Endothelial cell of umbilical vein (primary cell): ENCODE data around the gene PDK2. TPM values are rescaled to one million over a fixed set of nuclear protein-coding genes. Genes with fewer than 3 reads are reported as not detected.

Source experiments
- BruUV-seq: library from RNA; stranded (reverse); fragments of 400-500 nt; replicated peaks from 2 replicates; lab custom pipeline; 2021; lab: Mats Ljungman, UMichigan
- CTCF ChIA-PET: fragments of 300-600, 350-600 bp; sonication (Branson Sonifier 250); formaldehyde crosslinking; loops from one replicate; lab custom pipeline; 2021; ENCODE audit warnings: antibody characterized with exemption, inconsistent platforms; lab: Charles Lee
- POLR2A ChIA-PET: fragments of 300-600, 350-600 bp; sonication (Branson Sonifier 250); formaldehyde crosslinking; loops from one replicate; lab custom pipeline; 2021; ENCODE audit warnings: antibody characterized with exemption, inconsistent platforms; lab: Charles Lee
- DNase-seq: peaks from one replicate; pipeline ENCODE4 v3.0.0-alpha.2; 2011; ENCODE audit warnings: low read depth, low spot score
- FAIRE-seq: peaks from 2 replicates; lab custom pipeline; 2011; peaks lifted over from hg19 to GRCh38; lab: Jason Lieb, UNC
- H2AFZ ChIP-seq: 2 replicates; pipeline ENCODE4 v1.6.0; 2012; ENCODE audit warnings: low read depth, low read length, control low read depth, inconsistent platforms
- H3K27ac ChIP-seq: 2 replicates; pipeline ENCODE4 v1.5.1; 2011; ENCODE audit warnings: low read depth, mild to moderate bottlenecking, control low read depth, low read length, moderate library complexity; ENCODE audit not compliant: insufficient read depth
- H3K27me3 ChIP-seq, 2 experiments: 2 replicates each; pipeline versions ENCODE4 v1.6.0 to v1.6.1; 2011; ENCODE audit warnings: low read length in 2 of 2, mixed read lengths in 1 of 2; ENCODE audit not compliant: control insufficient read depth in 2 of 2, insufficient read depth in 2 of 2
- H3K36me3 ChIP-seq, 2 experiments: 2 replicates in 1 of 2; 3 replicates in 1 of 2; pipeline ENCODE4 v1.5.1; 2011; ENCODE audit warnings: low read length in 2 of 2, mild to moderate bottlenecking in 1 of 2, moderate library complexity in 1 of 2; ENCODE audit not compliant: control insufficient read depth in 2 of 2, insufficient read depth in 2 of 2; ENCODE audit errors: extremely low read depth in 1 of 2
- H3K4me1 ChIP-seq: 3 replicates; pipeline ENCODE4 v1.5.1; 2011; ENCODE audit warnings: mild to moderate bottlenecking, low read length; ENCODE audit not compliant: control insufficient read depth, insufficient read depth; ENCODE audit errors: extremely low read depth
- H3K4me2 ChIP-seq: 2 replicates; pipeline ENCODE4 v1.6.1; 2011; ENCODE audit warnings: low read length, control low read depth, mixed read lengths; ENCODE audit not compliant: insufficient read depth
- H3K4me3 ChIP-seq, 3 experiments: fragments of 200-600 bp in 1 of 3; sonication (generic), shearing (Covaris generic) in 1 of 3; replicated peaks in 1 of 3; 2 replicates each; pipeline ENCODE4 v1.5.1; 2011 to 2016; ENCODE audit warnings: control low read depth in 3 of 3, low read length in 3 of 3, mild to moderate bottlenecking in 2 of 3, inconsistent platforms in 1 of 3, low read depth in 1 of 3, moderate library complexity in 1 of 3; ENCODE audit not compliant: insufficient read depth in 1 of 3
- H3K79me2 ChIP-seq: 2 replicates; pipeline ENCODE4 v1.6.0; 2012; ENCODE audit warnings: low read length, inconsistent platforms; ENCODE audit not compliant: control insufficient read depth, insufficient read depth
- H3K9ac ChIP-seq: replicated peaks from 2 replicates; pipeline ENCODE3; 2011; ENCODE audit warnings: low read length, control low read depth; ENCODE audit not compliant: insufficient read depth; ENCODE audit errors: extremely low read depth
- H3K9me1 ChIP-seq: replicated peaks from 3 replicates; pipeline ENCODE4 v1.6.0; 2011; ENCODE audit warnings: mild to moderate bottlenecking, low read length; ENCODE audit not compliant: control insufficient read depth, insufficient read depth; ENCODE audit errors: extremely low read depth
- H3K9me3 ChIP-seq: replicated peaks from 2 replicates; pipeline ENCODE4 v1.5.1; 2012; ENCODE audit warnings: low read length, inconsistent platforms; ENCODE audit not compliant: control insufficient read depth, insufficient read depth
- H4K20me1 ChIP-seq: replicated peaks from 2 replicates; pipeline ENCODE3; 2011; ENCODE audit warnings: mild to moderate bottlenecking, low read length; ENCODE audit not compliant: control insufficient read depth, insufficient read depth; ENCODE audit errors: extremely low read depth
- CTCF ChIP-seq, 2 donors: IDR thresholded peaks; 1 replicate in 1 of 2; 2 replicates in 1 of 2; pipeline ENCODE4 v1.5.1; 2011; ENCODE audit warnings: low read length in 2 of 2, mild to moderate bottlenecking in 2 of 2, moderate library complexity in 2 of 2, control low read depth in 1 of 2, inconsistent platforms in 1 of 2, low read depth in 1 of 2; ENCODE audit not compliant: insufficient read depth in 1 of 2; ENCODE audit errors: extremely low read depth in 1 of 2
- EZH2 ChIP-seq: IDR thresholded peaks from 2 replicates; pipeline ENCODE4 v1.6.1; 2012; ENCODE audit warnings: borderline replicate concordance, low read depth, mild to moderate bottlenecking, moderate library complexity, low read length, inconsistent platforms; ENCODE audit not compliant: severe bottlenecking
- FOS ChIP-seq: IDR thresholded peaks from 2 replicates; pipeline ENCODE4 v1.6.1; 2011; ENCODE audit warnings: mild to moderate bottlenecking, low read length, moderate library complexity, borderline replicate concordance; ENCODE audit not compliant: insufficient read depth
- GATA2 ChIP-seq: IDR thresholded peaks from 2 replicates; pipeline ENCODE4 v1.7.0; 2011; ENCODE audit warnings: low read depth, mild to moderate bottlenecking, moderate library complexity, mixed read lengths, low read length; ENCODE audit not compliant: insufficient read length, insufficient read depth
- MAX ChIP-seq: IDR thresholded peaks from 2 replicates; pipeline ENCODE4 v1.6.1; 2011; ENCODE audit not compliant: insufficient read depth, insufficient read length
- MYC ChIP-seq: IDR thresholded peaks from one replicate; pipeline ENCODE4 v1.6.1; 2011; ENCODE audit warnings: mild to moderate bottlenecking, low read depth, low read length
- POLR2A ChIP-seq: IDR thresholded peaks from 2 replicates; pipeline ENCODE4 v1.6.1; 2012; ENCODE audit warnings: low read depth, mild to moderate bottlenecking, control low read depth, low read length
- POLR2AphosphoS5 ChIP-seq: IDR thresholded peaks from 2 replicates; pipeline ENCODE4 v1.6.1; 2012; ENCODE audit warnings: low read depth, mild to moderate bottlenecking, control low read depth, low read length, moderate library complexity; ENCODE audit not compliant: insufficient read depth
- dilution Hi-C: fragments of 300-500 bp; cut with MboI; formaldehyde crosslinking; loops from one replicate; pipeline ENCODE4 v1.15.0; 2019; ENCODE audit warnings: low sequenced_read_pairs; ENCODE audit not compliant: extremely low pct_ligation_motif_present
- intact Hi-C: fragments of 100-400 bp; cut with micrococcal nuclease; formaldehyde crosslinking; loops from one replicate; pipeline ENCODE4 v1.10.0; 2022
- polyA plus RNA-seq, 4 experiments: library from polyadenylated mRNA; depleted of rRNA in 3 of 4; stranded (reverse) in 3 of 4; unstranded in 1 of 4; fragments of >200 nt; gene quantifications; 2 replicates each; pipeline versions ENCODE4 v1.2.1 to v1.2.3, GENCODE V29; 2011 to 2012; ENCODE audit warnings: missing spikeins in 1 of 4
- total RNA-seq: library from RNA; stranded (reverse); gene quantifications from 2 replicates; pipeline ENCODE4 v1.2.3, GENCODE V29; 2021

The PDK2 gene
- total and polyA plus RNA-seq, 2 donors (not counting 3 experiments of a cell fraction or from before 2014, with no cell fraction given), result 21.3 to 114 TPM

GRCh38 chr17:50090071-50090470 lies 5.1 kb upstream of the PDK2 start:
- CTCF ChIA-PET, result interaction anchor here (5.4 kb wide), 1 partner anchor 63 kb away, joined by 101 read pairs; no protein-coding TSS in a partner anchor
- Histone ChIP-seq H3K9me1 (no peaks in the 10 kb centered on the region), H3K4me3 (no peak overlapping the region), H3K79me2 (no peaks in the 10 kb centered on the region), H3K4me1 (peaks cover 7% of the 10 kb centered on the region), H3K27me3 (no peaks in the 10 kb centered on the region), H3K9me3 (no peaks in the 10 kb centered on the region), H3K27ac (no peak overlapping the region), H3K36me3 (peaks cover 0 to 16% of the 10 kb centered on the region in 2 experiments), H2AFZ (no peak overlapping the region), H3K4me2 (no peak overlapping the region), H3K9ac (no peak overlapping the region), H4K20me1 (no peaks in the 10 kb centered on the region)
- TSS peak; percentile 66 for BruUV-seq
- intact Hi-C loops, result no loop called here
- FAIRE-seq (no peak), DNase-seq (no peak)
- dilution Hi-C loops, result no loop called here
- TF ChIP-seq EZH2 (no peak), MYC (no peak), FOS (no peak)
- POLR2A ChIA-PET, result no interaction called here

GRCh38 chr17:50090971-50091917 lies 3.9 kb upstream of the PDK2 start:
- Histone ChIP-seq H3K79me2 (no peaks in the 10 kb centered on the region), H3K36me3 (peaks cover 0 to 16% of the 10 kb centered on the region in 2 experiments), H3K27me3 (no peaks in the 10 kb centered on the region), H3K4me3 (no peak overlapping the region), H3K27ac (no peak overlapping the region), H3K9ac (no peak overlapping the region), H3K9me3 (no peaks in the 10 kb centered on the region), H2AFZ (no peak overlapping the region), H3K4me2 (no peak overlapping the region), H3K4me1 (peaks cover 10% of the 10 kb centered on the region), H4K20me1 (no peaks in the 10 kb centered on the region), H3K9me1 (no peaks in the 10 kb centered on the region)
- TF ChIP-seq EZH2 (no peak), GATA2 (no peak), POLR2AphosphoS5 (peak; percentile 32), CTCF (IDR thresholded peaks at IDR 0.05; ENCODE audit: extremely low read depth in 1 of 2, insufficient read depth in 1 of 2, low read depth in 1 of 2, low read length in 2 of 2) (no peak), MAX (no peak), POLR2A (no peak)
- intact Hi-C loops (no loop called here), dilution Hi-C loops (no loop called here)
- no peak for DNase-seq
- BruUV-seq, result no TSS peak
- no peak for FAIRE-seq
- POLR2A ChIA-PET, result no interaction called here
- CTCF ChIA-PET, result interaction anchor here (0.9 to 5.4 kb wide), 6 partner anchors 12 to 207 kb away, joined by 3 to 101 read pairs (median 24); partner anchors contain the start of gene ITGA3
